MM.1S (cell line): ENCODE results near the gene CHTF18.

Source experiments
- DNase-seq: peaks from one replicate; pipeline ENCODE4 v3.0.0-alpha.2; 2015
- H2AFZ ChIP-seq: fragments of 300-600 bp; sonication (generic); 2 replicates; pipeline ENCODE4 v1.6.0; 2016; ENCODE audit warnings: antibody characterized with exemption, low read length
- H3F3A ChIP-seq: fragments of 300-600 bp; sonication (generic); 2 replicates; pipeline ENCODE4 v1.6.1; 2016; ENCODE audit warnings: mild to moderate bottlenecking, antibody characterized with exemption, low read length, moderate library complexity, mixed read lengths; ENCODE audit not compliant: insufficient read depth
- H3K27ac ChIP-seq: fragments of 300-600 bp; sonication (generic); 2 replicates; pipeline ENCODE4 v1.5.1; 2016; ENCODE audit warnings: mild to moderate bottlenecking, low read length
- H3K27me3 ChIP-seq: fragments of 300-600 bp; sonication (generic); replicated peaks from 2 replicates; pipeline ENCODE4 v1.6.0; 2016; ENCODE audit warnings: low read length; ENCODE audit not compliant: insufficient read depth
- H3K36me3 ChIP-seq: fragments of 300-600 bp; sonication (generic); replicated peaks from 2 replicates; pipeline ENCODE4 v1.6.1; 2016; ENCODE audit warnings: mild to moderate bottlenecking, low read length, mixed read lengths; ENCODE audit not compliant: insufficient read depth
- H3K4me1 ChIP-seq: fragments of 300-600 bp; sonication (generic); 2 replicates; pipeline ENCODE4 v1.6.1; 2016; ENCODE audit warnings: low read length, mixed read lengths
- H3K4me2 ChIP-seq: fragments of 300-600 bp; sonication (generic); 2 replicates; pipeline ENCODE4 v1.6.0; 2016; ENCODE audit warnings: low read depth, low read length
- H3K4me3 ChIP-seq: fragments of 300-600 bp; sonication (generic); 2 replicates; pipeline ENCODE4 v1.5.1; 2016; ENCODE audit warnings: low read length, mixed read lengths
- H3K79me2 ChIP-seq: fragments of 300-600 bp; sonication (generic); 2 replicates; pipeline ENCODE4 v1.6.1; 2016; ENCODE audit warnings: mixed run types, low read length, mixed read lengths
- H3K9ac ChIP-seq: fragments of 300-600 bp; sonication (generic); 2 replicates; pipeline ENCODE4 v1.6.1; 2016; ENCODE audit warnings: low read length, mixed read lengths
- H3K9me2 ChIP-seq: fragments of 300-600 bp; sonication (generic); replicated peaks from 2 replicates; pipeline ENCODE4 v1.6.1; 2016; ENCODE audit warnings: mild to moderate bottlenecking, low read length, mixed read lengths; ENCODE audit not compliant: insufficient read depth
- H3K9me3 ChIP-seq: fragments of 300-600 bp; sonication (generic); replicated peaks from 2 replicates; pipeline ENCODE4 v1.6.1; 2016; ENCODE audit warnings: mild to moderate bottlenecking, low read length, mixed read lengths; ENCODE audit not compliant: insufficient read depth
- H4K20me1 ChIP-seq: fragments of 300-600 bp; sonication (generic); 2 replicates; pipeline ENCODE4 v1.6.1; 2016; ENCODE audit warnings: mild to moderate bottlenecking, low read length, moderate library complexity, mixed read lengths; ENCODE audit not compliant: insufficient read depth
- CTCF ChIP-seq: fragments of 300-600 bp; sonication (generic); IDR thresholded peaks from 2 replicates; pipeline ENCODE4 v1.5.1; 2016; ENCODE audit warnings: antibody characterized with exemption, low read length, mixed read lengths
- EZH2 ChIP-seq: fragments of 300-600 bp; sonication (generic); optimal IDR thresholded peaks from 2 replicates; pipeline ENCODE3; 2017; ENCODE audit warnings: low read depth, mild to moderate bottlenecking, antibody characterized with exemption, low read length, mixed read lengths
- EZH2phosphoT487 ChIP-seq: fragments of 300-600 bp; sonication (generic); IDR thresholded peaks from 2 replicates; pipeline ENCODE4 v1.6.1; 2018; ENCODE audit warnings: antibody characterized with exemption, low read length

CHTF18 gene

GRCh38 chr16:847151-847550 is 58.7 kb downstream of the CHTF18 start:
- H2AFZ ChIP-seq: no peak overlapping the region
- no peaks in the 10 kb centered on the region for H3K4me1 ChIP-seq
- no peaks in the 10 kb centered on the region for H3F3A ChIP-seq
- H3K9ac ChIP-seq: no peak overlapping the region
- H3K27ac ChIP-seq: no peak overlapping the region
- no peaks in the 10 kb centered on the region for H3K79me2 ChIP-seq
- no peak for TF ChIP-seq EZH2
- no peak for TF ChIP-seq EZH2phosphoT487
- TF ChIP-seq CTCF: no peak
- H3K4me3 ChIP-seq: no peak overlapping the region
- H4K20me1 ChIP-seq: no peaks in the 10 kb centered on the region
- no peaks in the 10 kb centered on the region for H3K9me2 ChIP-seq
- peaks cover 83% of the 10 kb centered on the region for H3K27me3 ChIP-seq
- no peak overlapping the region for H3K4me2 ChIP-seq
- no peaks in the 10 kb centered on the region for H3K9me3 ChIP-seq
- H3K36me3 ChIP-seq: no peaks in the 10 kb centered on the region
- DNase-seq: no peak
